ENCODE data around the gene MASP2.

Gene MASP2

DNA sequence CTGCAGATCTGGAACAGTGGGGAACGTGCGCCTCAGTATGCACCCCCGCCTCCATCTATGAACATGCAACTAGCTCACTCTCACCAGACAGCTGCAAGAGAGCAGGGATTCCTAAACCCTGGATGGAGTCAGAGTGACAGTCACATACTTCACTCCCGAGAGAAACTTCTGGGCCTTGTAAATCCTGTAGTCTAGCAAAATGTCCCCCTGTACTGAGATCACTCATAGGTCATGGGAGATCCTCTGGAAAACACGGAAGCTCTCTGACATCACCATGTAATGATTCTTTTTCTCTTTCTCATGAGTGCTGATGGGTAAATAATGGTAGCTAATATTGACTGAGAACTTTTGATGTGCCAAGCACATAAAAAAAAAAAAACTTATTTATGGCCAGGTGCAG, 57.9 kb downstream of the MASP2 start:
- DNase-seq (ENCODE audit: low spot score), result no peak

DNA sequence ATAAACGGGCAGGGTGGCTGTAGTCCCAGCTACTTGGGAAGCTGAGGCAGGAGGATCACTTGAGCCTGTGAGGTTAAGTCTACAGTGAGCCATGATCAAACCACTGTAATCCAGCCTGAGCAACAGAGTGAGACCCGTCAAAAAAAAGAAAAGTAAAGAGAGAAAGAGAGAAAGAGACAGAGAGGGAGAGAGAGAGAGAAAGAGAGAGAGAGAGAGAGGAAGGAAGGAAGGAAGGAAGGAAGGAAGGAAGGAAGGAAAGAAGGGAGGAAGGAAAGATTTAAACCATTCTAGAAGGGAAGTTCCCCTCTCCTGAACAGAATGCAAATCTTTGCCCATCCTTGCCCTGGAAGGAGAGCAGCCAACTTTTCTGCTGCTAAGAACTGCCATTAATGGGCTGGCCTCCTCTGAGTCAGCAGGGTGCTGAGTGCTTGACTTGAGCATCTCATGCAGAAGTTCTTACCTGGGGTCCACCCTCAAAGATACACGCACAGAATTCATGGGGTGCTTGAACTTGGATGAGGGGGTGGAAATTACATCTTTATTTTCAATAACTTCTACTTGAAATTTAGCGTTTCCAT, 59.1 kb downstream of the MASP2 start:
- DNase-seq (ENCODE audit: low spot score), result no peak

DNA sequence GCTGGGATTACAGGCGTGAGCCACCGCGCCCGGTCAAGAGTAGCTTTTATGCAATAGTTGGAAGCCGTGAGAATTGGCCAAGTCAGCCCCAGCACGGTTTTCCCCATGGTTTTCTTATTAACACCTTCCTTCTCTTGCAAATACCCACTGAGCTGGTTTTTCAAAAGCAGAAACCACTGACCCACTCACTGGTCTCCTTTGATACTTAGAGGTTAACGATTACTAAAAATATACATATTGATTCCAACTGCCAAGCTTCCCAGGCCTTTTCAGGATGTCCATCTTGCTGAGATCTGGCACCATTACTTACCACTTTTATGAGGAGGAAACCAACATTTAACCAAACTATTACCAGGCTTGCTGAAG, 60.5 kb downstream of the MASP2 start:
- no peak for DNase-seq (ENCODE audit: low spot score)

DNA sequence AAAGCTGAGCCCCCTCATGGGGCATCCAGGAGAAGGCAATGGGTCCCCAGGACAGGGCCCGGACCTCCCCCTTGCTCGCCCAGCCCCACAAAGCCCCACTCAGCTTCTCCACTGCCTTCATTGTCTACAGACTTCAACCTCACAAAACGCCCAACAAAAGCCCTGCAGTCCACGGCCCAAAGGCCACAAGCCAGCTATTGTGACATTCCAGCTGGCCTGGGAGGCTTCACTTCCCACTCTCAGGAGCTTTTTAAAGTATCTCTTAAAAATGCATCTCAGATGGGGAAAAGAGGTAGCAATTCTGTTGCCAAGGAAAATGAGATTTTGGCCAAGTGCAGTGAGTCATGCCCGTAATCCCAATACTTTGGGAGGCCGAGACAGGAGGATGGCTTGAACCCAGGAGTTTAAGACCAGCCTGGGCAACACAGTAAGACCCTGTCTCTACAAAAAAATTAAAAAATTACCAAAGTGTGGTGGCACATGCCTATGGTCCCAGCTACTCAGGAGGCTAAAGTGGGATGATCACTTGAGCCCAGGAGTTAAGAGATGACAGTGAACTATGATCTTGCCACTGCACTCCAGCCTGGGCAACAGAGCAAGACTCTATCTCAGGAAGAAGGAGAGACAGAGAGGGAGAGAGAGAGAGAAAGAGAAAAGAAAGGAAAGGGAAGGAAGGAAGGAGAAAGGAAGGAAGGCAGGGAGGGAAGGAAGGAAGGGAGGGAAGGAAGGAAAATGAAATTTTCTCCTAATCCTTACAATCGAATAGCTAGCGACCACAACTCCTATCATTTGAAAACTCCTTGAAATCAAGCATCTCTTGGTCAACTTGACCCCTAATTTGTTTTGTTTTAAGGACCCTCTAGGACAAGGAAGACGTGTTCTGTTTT, 66.0 kb downstream of the MASP2 start:
- DNase-seq (ENCODE audit: low spot score), result no peak

DNA sequence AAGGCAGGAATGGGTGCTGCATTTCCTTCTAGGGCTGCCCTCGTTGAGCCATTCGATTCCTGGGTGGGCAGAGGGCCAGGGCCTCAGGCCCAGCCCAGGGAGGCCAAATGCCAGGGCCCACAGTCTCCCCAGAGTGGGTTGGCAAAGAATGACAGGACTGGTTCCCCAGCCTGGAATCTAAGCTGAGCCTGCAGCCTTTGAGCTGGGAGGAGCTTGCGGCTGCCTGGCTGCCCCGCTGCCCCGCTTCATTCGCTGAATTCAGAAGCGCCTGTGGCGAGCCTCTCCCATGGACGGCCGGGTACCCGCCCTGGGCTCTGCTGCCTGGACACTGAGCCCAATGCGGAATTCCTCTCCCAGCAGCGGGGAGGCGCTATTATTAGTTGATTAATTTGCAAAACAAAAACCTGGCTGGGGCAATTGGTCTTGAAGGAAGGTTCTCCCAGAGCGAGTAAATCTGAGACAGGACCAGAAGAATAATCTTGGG, 66.9 kb downstream of the MASP2 start:
- peak; percentile 75 for DNase-seq (ENCODE audit: low spot score)

DNA sequence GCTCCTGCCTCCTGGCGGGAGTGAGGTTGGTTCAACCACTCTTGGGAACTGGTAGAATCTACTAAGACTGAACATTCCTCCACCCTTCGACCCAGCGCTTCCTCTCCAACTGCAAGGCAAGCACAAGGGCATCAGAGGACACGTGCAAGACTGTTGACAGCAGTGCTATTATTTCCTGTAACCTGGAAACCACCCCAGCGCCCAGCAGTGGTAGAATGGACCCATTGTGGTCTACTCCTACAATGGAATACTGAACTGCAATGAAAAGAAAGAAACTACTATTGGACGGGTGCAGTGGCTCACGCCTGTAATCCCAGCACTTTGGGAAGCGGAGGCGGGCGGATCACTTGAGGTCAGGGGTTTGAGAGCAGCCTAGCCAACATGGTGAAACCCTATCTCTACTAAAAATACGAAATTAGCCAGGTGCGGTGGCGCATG, 67.5 kb downstream of the MASP2 start:
- DNase-seq (ENCODE audit: low spot score), result peak; percentile 31

DNA sequence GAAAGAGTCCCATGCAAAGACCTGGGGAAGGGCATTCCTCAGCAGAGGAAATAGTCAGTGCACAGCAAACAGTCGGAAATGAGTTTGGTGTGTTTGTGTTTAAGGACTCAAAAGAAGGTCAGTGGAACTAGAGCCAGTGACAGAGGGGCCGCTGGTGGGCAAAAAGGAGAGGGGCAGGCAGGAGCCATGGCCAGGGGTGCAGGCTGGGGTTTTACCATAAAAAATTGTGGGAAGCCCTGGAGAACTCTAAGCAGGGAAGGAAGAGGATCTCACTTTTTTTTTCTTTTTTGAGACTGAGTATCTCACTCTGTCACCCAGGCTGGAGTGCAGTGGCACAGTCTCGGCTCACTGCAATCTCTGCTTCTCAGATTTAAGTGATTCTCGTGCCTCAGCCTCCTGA, 68.3 kb downstream of the MASP2 start:
- no peak for DNase-seq (ENCODE audit: low spot score)
